Muscle of leg (tissue), 11 donors: ENCODE measurements around the gene ZSCAN20. TPM values are rescaled to one million over a fixed set of nuclear protein-coding genes. Genes with fewer than 3 reads are reported as not detected.

ENCODE experiments used
- DNase-seq: peaks from one replicate; pipeline ENCODE4 v3.0.0; 2013
- H3K27ac ChIP-seq: one replicate; pipeline ENCODE4 v1.5.1; 2013; ENCODE audit warnings: mild to moderate bottlenecking, low read length, control low read depth
- H3K27me3 ChIP-seq: one replicate; pipeline ENCODE4 v1.6.1; 2013; ENCODE audit warnings: low read length; ENCODE audit not compliant: control insufficient read depth, insufficient read depth
- H3K36me3 ChIP-seq: one replicate; pipeline ENCODE4 v1.6.1; 2013; ENCODE audit warnings: low read length; ENCODE audit not compliant: control insufficient read depth, insufficient read depth
- H3K4me1 ChIP-seq: one replicate; pipeline ENCODE4 v1.6.1; 2013; ENCODE audit warnings: low read length; ENCODE audit not compliant: control insufficient read depth, insufficient read depth
- H3K4me3 ChIP-seq: one replicate; pipeline ENCODE4 v1.5.1; 2013; ENCODE audit warnings: low read length, control low read depth
- H3K9me3 ChIP-seq: replicated peaks from 2 replicates; pipeline ENCODE4 v1.6.1; 2013; ENCODE audit warnings: low read depth, low read length; ENCODE audit not compliant: control insufficient read depth
- WGBS: methylation state at CpG from one replicate; pipeline ENCODE4 v1.1.5; 2013; ENCODE audit warnings: missing lambda C conversion rate; ENCODE audit not compliant: insufficient coverage; 5-methylcytosine and 5-hydroxymethylcytosine counted together
- polyA plus RNA-seq, 8 donors: library from polyadenylated mRNA; unstranded; fragments of 120-200 nt; gene quantifications; one replicate each; pipeline versions ENCODE4 v1.2.1 to v1.2.3, GENCODE V29; 2013; ENCODE audit warnings: inconsistent platforms in 1 of 8, low replicate concordance in 1 of 8; ENCODE audit not compliant: insufficient read length in 8 of 8, insufficient read depth in 1 of 8
- total RNA-seq: library from RNA; stranded (reverse); fragments of 120-200 nt; gene quantifications from one replicate; pipeline ENCODE4 v1.2.4, GENCODE V29; 2013

Gene ZSCAN20
- total and polyA plus RNA-seq, 9 donors: 1.5 to 5.9 (median 2.7) TPM

- Histone ChIP-seq H3K36me3 (no peaks in the 10 kb centered on the region), H3K27me3 (no peaks in the 10 kb centered on the region), H3K4me3 (no peak overlapping the region), H3K4me1 (peaks cover 33% of the 10 kb centered on the region), H3K9me3 (no peaks in the 10 kb centered on the region), H3K27ac (no peak overlapping the region)
- 70% methylated on average over 5 of the region's 8 CpGs for WGBS
- no peak for DNase-seq
Measured at GRCh38 chr1:33462405-33463164, 9.9 kb upstream of the ZSCAN20 start.

- no peaks in the 10 kb centered on the region for H3K9me3 ChIP-seq
- H3K36me3 ChIP-seq: no peaks in the 10 kb centered on the region
- peaks cover 52% of the 10 kb centered on the region for H3K4me1 ChIP-seq
- no peaks in the 10 kb centered on the region for H3K27me3 ChIP-seq
- DNase-seq: no peak
- H3K4me3 ChIP-seq: no peak overlapping the region
- 100% methylated on average over 1 of the region's 3 CpGs for WGBS
- no peak overlapping the region for H3K27ac ChIP-seq
Measured at GRCh38 chr1:33464552-33464951, 7.9 kb upstream of the ZSCAN20 start.

GRCh38 chr1:33465316-33465715 is 7.1 kb upstream of the ZSCAN20 start:
- H3K27me3 ChIP-seq: no peaks in the 10 kb centered on the region
- H3K36me3 ChIP-seq: no peaks in the 10 kb centered on the region
- WGBS: no CpG with 5 or more reads among the region's 2 CpGs
- no peak overlapping the region for H3K4me3 ChIP-seq
- H3K9me3 ChIP-seq: no peaks in the 10 kb centered on the region
- peaks cover 53% of the 10 kb centered on the region for H3K4me1 ChIP-seq
- H3K27ac ChIP-seq: no peak overlapping the region
- no peak for DNase-seq

- Histone ChIP-seq H3K27ac (no peak overlapping the region), H3K36me3 (no peaks in the 10 kb centered on the region), H3K9me3 (no peaks in the 10 kb centered on the region), H3K4me1 (peaks cover 48% of the 10 kb centered on the region), H3K4me3 (no peak overlapping the region), H3K27me3 (no peaks in the 10 kb centered on the region)
- WGBS: 56% methylated on average over 5 of the region's 6 CpGs
- peak; percentile 74 for DNase-seq
Measured at GRCh38 chr1:33466159-33466558, 6.3 kb upstream of the ZSCAN20 start.

- DNase-seq: no peak
- 89% methylated on average over 3 of the region's 4 CpGs for WGBS
- no peak overlapping the region for H3K4me3 ChIP-seq
- no peaks in the 10 kb centered on the region for H3K9me3 ChIP-seq
- H3K27me3 ChIP-seq: no peaks in the 10 kb centered on the region
- no peak overlapping the region for H3K27ac ChIP-seq
- H3K4me1 ChIP-seq: peaks cover 47% of the 10 kb centered on the region
- no peaks in the 10 kb centered on the region for H3K36me3 ChIP-seq
Measured at GRCh38 chr1:33468011-33468410, 4.4 kb upstream of the ZSCAN20 start.

GRCh38 chr1:33468531-33468930 is 3.9 kb upstream of the ZSCAN20 start:
- Histone ChIP-seq H3K27ac (no peak overlapping the region), H3K36me3 (no peaks in the 10 kb centered on the region), H3K27me3 (no peaks in the 10 kb centered on the region), H3K4me3 (no peak overlapping the region), H3K9me3 (no peaks in the 10 kb centered on the region), H3K4me1 (peaks cover 51% of the 10 kb centered on the region)
- DNase-seq: no peak
- WGBS: 73% methylated on average over 2 of the region's 4 CpGs

- peaks cover 51% of the 10 kb centered on the region for H3K4me1 ChIP-seq
- no peak overlapping the region for H3K4me3 ChIP-seq
- H3K9me3 ChIP-seq: no peaks in the 10 kb centered on the region
- peak; percentile 82 for DNase-seq
- no peaks in the 10 kb centered on the region for H3K27me3 ChIP-seq
- 26% methylated on average over 2 of the region's 3 CpGs for WGBS
- no peaks in the 10 kb centered on the region for H3K36me3 ChIP-seq
- no peak overlapping the region for H3K27ac ChIP-seq
Measured at GRCh38 chr1:33468967-33469366, 3.5 kb upstream of the ZSCAN20 start.

GRCh38 chr1:33469691-33470090 is 2.8 kb upstream of the ZSCAN20 start:
- Histone ChIP-seq H3K36me3 (no peaks in the 10 kb centered on the region), H3K4me1 (peaks cover 51% of the 10 kb centered on the region), H3K4me3 (no peak overlapping the region), H3K27me3 (no peaks in the 10 kb centered on the region), H3K9me3 (no peaks in the 10 kb centered on the region), H3K27ac (no peak overlapping the region)
- DNase-seq: no peak
- no CpG with 5 or more reads among the region's 2 CpGs for WGBS

- Histone ChIP-seq H3K9me3 (no peaks in the 10 kb centered on the region), H3K36me3 (no peaks in the 10 kb centered on the region), H3K4me3 (no peak overlapping the region), H3K27ac (no peak overlapping the region), H3K27me3 (no peaks in the 10 kb centered on the region), H3K4me1 (peaks cover 51% of the 10 kb centered on the region)
- peak; percentile 90 for DNase-seq
- WGBS: 0% methylated on average over 8 of the region's 11 CpGs
Measured at GRCh38 chr1:33470495-33471012, 1.9 kb upstream of the ZSCAN20 start.

- no peak overlapping the region for H3K4me3 ChIP-seq
- peaks cover 44% of the 10 kb centered on the region for H3K4me1 ChIP-seq
- WGBS: 100% methylated on average over 1 of the region's 4 CpGs
- H3K27ac ChIP-seq: no peak overlapping the region
- no peak for DNase-seq
- H3K36me3 ChIP-seq: no peaks in the 10 kb centered on the region
- H3K27me3 ChIP-seq: no peaks in the 10 kb centered on the region
- no peaks in the 10 kb centered on the region for H3K9me3 ChIP-seq
Measured at GRCh38 chr1:33471416-33471815, 1.0 kb upstream of the ZSCAN20 start.
